GM12874 (cell line): ENCODE data around the gene ENPP6.

Source experiments
- CTCF ChIP-seq: IDR thresholded peaks from 2 replicates; pipeline ENCODE4 v1.5.1; 2011; ENCODE audit warnings: low read depth, mild to moderate bottlenecking, control low read depth, low read length, moderate library complexity; ENCODE audit not compliant: insufficient read depth

ENPP6 gene

GRCh38 chr4:184099000-184099399, 118.7 kb downstream of the ENPP6 start:
- no peak for TF ChIP-seq CTCF

GRCh38 chr4:184097815-184098214, 119.9 kb downstream of the ENPP6 start:
- no peak for TF ChIP-seq CTCF

GRCh38 chr4:184097241-184097605, 120.5 kb downstream of the ENPP6 start:
- TF ChIP-seq CTCF = 0 out of 2 replicates have a peak, but pooled peaks have one; percentile 14

- no peak for TF ChIP-seq CTCF
Observed at GRCh38 chr4:184096561-184097240, 121.0 kb downstream of the ENPP6 start.

GRCh38 chr4:184094532-184095159, 123.0 kb downstream of the ENPP6 start:
- TF ChIP-seq CTCF = no peak

- no peak for TF ChIP-seq CTCF
Observed at GRCh38 chr4:184091986-184092385, 125.7 kb downstream of the ENPP6 start.

- TF ChIP-seq CTCF = no peak
Observed at GRCh38 chr4:184090571-184090970, 127.1 kb downstream of the ENPP6 start.
